Measurements from ENCODE around the gene ALDH3B2. TPM values are rescaled to one million over a fixed set of nuclear protein-coding genes. Genes with fewer than 3 reads are reported as not detected.
"Not testable (repeated sequence)": the region's sequence is repeated elsewhere in the genome, so short reads cannot be mapped to it uniquely, and the experiment has no call there.

Gene ALDH3B2
- total RNA-seq, 4 donors from 2014 or later: not detected

GRCh38 chr11:67664213-67664585, 10.2 kb downstream of the ALDH3B2 start:
- H3K9me3 ChIP-seq: no peaks in the 10 kb centered on the region
- H3K27ac ChIP-seq: no peak overlapping the region
- H3K4me3 ChIP-seq: no peak overlapping the region
- peaks cover 0 to 14% (median 0%) of the 10 kb centered on the region in 4 donors for H3K4me1 ChIP-seq
- no peaks in the 10 kb centered on the region for H3K27me3 ChIP-seq
- DNase-seq: no peak
- H3K36me3 ChIP-seq: no peaks in the 10 kb centered on the region
- TF ChIP-seq CTCF (IDR thresholded peaks at IDR 0.05) (no peak), POLR2A (IDR thresholded peaks at IDR 0.05) (no peak)

- Histone ChIP-seq H3K4me1 (peaks cover 0 to 14% (median 0%) of the 10 kb centered on the region in 4 donors), H3K27ac (no peak overlapping the region), H3K36me3 (no peaks in the 10 kb centered on the region), H3K9me3 (no peaks in the 10 kb centered on the region), H3K4me3 (no peak overlapping the region), H3K27me3 (no peaks in the 10 kb centered on the region)
- peak in 1 of 3 donors; percentile 38 for DNase-seq
- TF ChIP-seq POLR2A (IDR thresholded peaks at IDR 0.05): no peak
- TF ChIP-seq CTCF (IDR thresholded peaks at IDR 0.05): no peak
Measured at GRCh38 chr11:67663532-67664212, 10.8 kb downstream of the ALDH3B2 start.

GRCh38 chr11:67662835-67663531, 11.4 kb downstream of the ALDH3B2 start:
- Histone ChIP-seq H3K36me3 (no peaks in the 10 kb centered on the region), H3K4me1 (peaks cover 0 to 14% (median 0%) of the 10 kb centered on the region in 4 donors), H3K27me3 (no peaks in the 10 kb centered on the region), H3K27ac (no peak overlapping the region), H3K4me3 (no peak overlapping the region), H3K9me3 (no peaks in the 10 kb centered on the region)
- DNase-seq: peak in 1 of 3 donors; percentile 41
- TF ChIP-seq CTCF (IDR thresholded peaks at IDR 0.05): no peak
- no peak for TF ChIP-seq POLR2A (IDR thresholded peaks at IDR 0.05)

- Histone ChIP-seq H3K4me3 (no peak overlapping the region), H3K36me3 (no peaks in the 10 kb centered on the region), H3K4me1 (peaks cover 0 to 8% (median 0%) of the 10 kb centered on the region in 4 donors), H3K27me3 (no peaks in the 10 kb centered on the region), H3K9me3 (no peaks in the 10 kb centered on the region), H3K27ac (no peak overlapping the region)
- TF ChIP-seq CTCF (IDR thresholded peaks at IDR 0.05): no peak
- no peak for TF ChIP-seq POLR2A (IDR thresholded peaks at IDR 0.05)
- DNase-seq: peak in 1 of 3 donors; percentile 34
Measured at GRCh38 chr11:67662142-67662834, 12.1 kb downstream of the ALDH3B2 start.

GRCh38 chr11:67660752-67661151, 13.7 kb downstream of the ALDH3B2 start:
- H3K27ac ChIP-seq, H3K4me1 ChIP-seq, H3K27me3 ChIP-seq, H3K9me3 ChIP-seq, H3K36me3 ChIP-seq, H3K4me3 ChIP-seq: not testable (repeated sequence)
- peak in 1 of 3 donors; percentile 6 for DNase-seq

GRCh38 chr11:67659651-67660165, 14.7 kb downstream of the ALDH3B2 start:
- not testable (repeated sequence) for H3K4me3 ChIP-seq, H3K36me3 ChIP-seq, H3K27me3 ChIP-seq, H3K9me3 ChIP-seq, H3K27ac ChIP-seq, H3K4me1 ChIP-seq
- peak in 1 of 6 experiments; percentile 20 for TF ChIP-seq CTCF (IDR thresholded peaks at IDR 0.05)
- peak in 1 of 3 donors; percentile 21 for DNase-seq

Data from Peyer's patch (tissue), 4 donors.